Upper lobe of right lung (tissue), 1 donor: ENCODE data around the gene LTO1. TPM values are rescaled to one million over a fixed set of nuclear protein-coding genes. Genes with fewer than 3 reads are reported as not detected.

Experiments
- ATAC-seq: fragments of 200-7000 bp; cut with Tn5 transposase; one replicate; pipeline ENCODE4 v1.9.1; 2020; ENCODE audit warnings: mild to moderate bottlenecking, moderate library complexity
- DNase-seq: peaks from one replicate; pipeline ENCODE4 v3.0.0-alpha.2; 2020
- H3K27ac ChIP-seq: fragments of 200-600 bp; one replicate; pipeline ENCODE4 v1.8.0; 2022
- H3K27me3 ChIP-seq: fragments of 200-600 bp; one replicate; pipeline ENCODE4 v1.8.0; 2022; ENCODE audit warnings: mild to moderate bottlenecking
- H3K36me3 ChIP-seq: fragments of 200-600 bp; one replicate; pipeline ENCODE4 v1.8.0; 2022
- H3K4me1 ChIP-seq: fragments of 200-600 bp; one replicate; pipeline ENCODE4 v1.8.0; 2022
- H3K4me3 ChIP-seq: fragments of 200-600 bp; one replicate; pipeline ENCODE4 v1.8.0; 2022; ENCODE audit warnings: mild to moderate bottlenecking
- H3K9me3 ChIP-seq: fragments of 200-600 bp; one replicate; pipeline ENCODE4 v1.8.0; 2022
- CTCF ChIP-seq: fragments of 200-600 bp; IDR thresholded peaks from one replicate; pipeline ENCODE4 v1.8.0; 2022; ENCODE audit warnings: antibody characterized with exemption
- intact Hi-C: fragments of 100-400 bp; cut with DNase I; formaldehyde crosslinking; loops from one replicate; pipeline ENCODE4 v1.11.0; 2022
- total RNA-seq: library from RNA; stranded (reverse); fragmentation: NEBNext Ultra II Directional; extraction: Animal tissue kit (Norgen Biotek cat#: 25700); gene quantifications from one replicate; pipeline ENCODE4 v1.2.1, GENCODE V29; 2021
- donor health status: DM: no; HTN: yes; CAD: no; lungs with severe emphysema.

Gene LTO1
- total RNA-seq, 1 donor from 2014 or later: 25.7 TPM

DNA sequence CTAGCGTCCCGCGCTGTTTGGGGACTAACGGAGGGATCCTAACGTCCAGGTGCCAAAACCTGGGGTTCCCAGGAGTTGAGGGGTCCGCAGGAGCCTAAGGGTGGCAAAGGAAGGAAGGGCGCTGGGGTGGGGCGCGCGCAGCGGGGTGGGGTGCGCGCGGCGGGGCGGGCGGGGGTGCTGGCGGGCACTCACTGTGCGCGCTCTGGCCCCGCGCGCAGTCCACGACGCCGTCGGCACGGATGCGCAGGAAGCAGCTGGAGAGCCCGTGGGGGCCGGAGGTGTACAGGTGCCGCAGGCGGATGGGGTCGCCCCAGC is 28.3 kb upstream of the LTO1 start:
- DNase-seq: no peak
- peaks cover 87% of the 10 kb centered on the region for H3K27me3 ChIP-seq
- H3K4me1 ChIP-seq: peaks cover 23% of the 10 kb centered on the region
- H3K9me3 ChIP-seq: no peaks in the 10 kb centered on the region
- TF ChIP-seq CTCF: no peak
- no peak overlapping the region for H3K27ac ChIP-seq
- ATAC-seq: no peak
- H3K4me3 ChIP-seq: no peak overlapping the region
- intact Hi-C loops: no loop called here
- no peaks in the 10 kb centered on the region for H3K36me3 ChIP-seq

- H3K36me3 ChIP-seq: no peaks in the 10 kb centered on the region
- no peak for DNase-seq
- peaks cover 23% of the 10 kb centered on the region for H3K4me1 ChIP-seq
- H3K27me3 ChIP-seq: peaks cover 86% of the 10 kb centered on the region
- no peaks in the 10 kb centered on the region for H3K9me3 ChIP-seq
- no peak overlapping the region for H3K4me3 ChIP-seq
- intact Hi-C loops: no loop called here
- no peak for ATAC-seq
- H3K27ac ChIP-seq: no peak overlapping the region
- no peak for TF ChIP-seq CTCF
Observed at GRCh38 chr11:69702769-69703452, 27.8 kb upstream of the LTO1 start.

- ATAC-seq (no peak), DNase-seq (no peak)
- H3K4me3 ChIP-seq: no peak overlapping the region
- intact Hi-C loops: no loop called here
- no peaks in the 10 kb centered on the region for H3K9me3 ChIP-seq
- no peak for TF ChIP-seq CTCF
- H3K27me3 ChIP-seq: peaks cover 81% of the 10 kb centered on the region
- H3K27ac ChIP-seq: no peak overlapping the region
- H3K4me1 ChIP-seq: peaks cover 23% of the 10 kb centered on the region
- H3K36me3 ChIP-seq: no peaks in the 10 kb centered on the region
Observed at GRCh38 chr11:69702239-69702691, 27.1 kb upstream of the LTO1 start.

DNA sequence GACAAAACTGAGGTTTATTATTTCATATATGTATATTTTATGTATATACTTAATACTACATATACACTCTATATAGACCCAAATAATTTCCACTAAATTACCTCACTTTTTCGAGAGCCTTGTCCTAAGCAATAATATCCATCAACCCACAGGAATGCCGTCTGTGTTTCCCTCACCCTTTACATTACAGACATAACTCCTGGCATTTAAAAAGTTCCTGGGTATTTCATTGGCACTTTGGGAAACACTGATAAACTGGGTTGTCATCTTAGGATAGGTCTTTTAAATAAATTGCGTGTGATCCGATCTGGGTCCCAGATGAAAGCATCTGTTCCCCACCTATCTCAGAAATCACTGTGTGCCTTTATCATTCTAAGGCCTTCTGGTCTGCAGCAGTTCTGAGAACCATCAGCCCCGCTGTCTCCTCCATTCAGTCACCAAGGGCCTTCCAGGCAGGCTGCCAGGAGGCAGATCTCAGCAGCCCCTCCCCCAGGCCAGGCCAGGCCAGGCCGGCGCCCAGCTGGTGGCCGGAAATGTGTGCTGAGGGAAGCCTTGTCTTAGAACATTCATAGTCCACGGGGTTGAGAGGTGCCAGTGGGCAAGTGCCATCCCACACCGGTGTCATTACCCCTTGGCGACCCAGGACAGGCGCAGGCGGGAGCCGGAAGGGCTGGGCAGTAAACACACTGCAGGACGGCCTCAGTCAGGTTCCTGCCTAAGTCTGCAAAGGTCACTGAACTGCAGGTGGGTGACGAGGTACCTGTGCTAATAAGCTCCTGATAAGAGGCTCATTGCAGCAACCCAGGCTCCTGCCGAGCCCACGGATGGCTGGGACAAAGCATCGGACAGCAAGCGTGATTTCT is 25.4 kb upstream of the LTO1 start:
- ATAC-seq: peak; percentile 79
- no peaks in the 10 kb centered on the region for H3K36me3 ChIP-seq
- H3K4me1 ChIP-seq: peaks cover 23% of the 10 kb centered on the region
- no peaks in the 10 kb centered on the region for H3K9me3 ChIP-seq
- H3K4me3 ChIP-seq: no peak overlapping the region
- H3K27me3 ChIP-seq: peaks cover 80% of the 10 kb centered on the region
- peak; percentile 85 for DNase-seq
- intact Hi-C loops: no loop called here
- no peak overlapping the region for H3K27ac ChIP-seq
- TF ChIP-seq CTCF: no peak

DNA sequence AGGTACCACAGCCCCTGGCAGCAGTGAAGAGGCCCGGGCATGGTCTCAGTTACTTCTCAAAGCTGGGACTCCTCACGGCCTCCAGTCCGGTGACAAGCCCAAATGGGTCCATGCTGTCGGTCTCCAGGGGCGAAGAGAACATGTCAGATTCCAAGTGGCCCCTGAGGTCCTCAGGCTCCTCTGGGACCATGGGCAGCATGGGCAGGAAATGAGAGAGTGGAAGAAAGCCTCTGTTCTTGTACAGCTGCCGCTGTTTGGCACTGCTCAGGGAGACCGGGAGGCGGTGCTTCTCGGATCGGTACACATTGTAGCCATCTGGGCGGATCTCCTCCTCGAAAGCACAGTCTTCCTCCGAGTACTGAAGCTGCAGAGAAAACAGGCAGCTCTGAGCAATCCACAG is 24.1 kb upstream of the LTO1 start:
- Histone ChIP-seq H3K27me3 (peaks cover 74% of the 10 kb centered on the region), H3K9me3 (no peaks in the 10 kb centered on the region), H3K4me1 (peaks cover 16% of the 10 kb centered on the region), H3K36me3 (no peaks in the 10 kb centered on the region), H3K27ac (no peak overlapping the region), H3K4me3 (no peak overlapping the region)
- no peak for TF ChIP-seq CTCF
- DNase-seq (peak; percentile 32), ATAC-seq (no peak)
- intact Hi-C loops: no loop called here
